ENCODE data around the gene ABCC1. TPM values are rescaled to one million over a fixed set of nuclear protein-coding genes. Genes with fewer than 3 reads are reported as not detected.

ABCC1 gene
- polyA plus RNA-seq, 1 experiment: 69.7 TPM

- DNase-seq (ENCODE audit: low read depth, low spot score): peak; percentile 51
- TF ChIP-seq CTCF (IDR thresholded peaks at IDR 0.05; ENCODE audit: low read depth, low read length): peak; percentile 53
- no peaks in the 10 kb centered on the region; the same call in 1 of the 2 replicates for H3K9me3 ChIP-seq (ENCODE audit: control insufficient read depth, insufficient read depth, low read length)
- ChIA-PET POLR2A (interaction anchor here (0.6 to 1.3 kb wide), 4 partner anchors 15 to 88 kb away, joined by 3 to 5 read pairs (median 4); no protein-coding TSS in a partner anchor), CTCF (interaction anchor here (0.5 to 1.0 kb wide), 5 partner anchors 35 to 248 kb away, joined by 3 read pairs; no protein-coding TSS in a partner anchor)
- H3K4me3 ChIP-seq (ENCODE audit: low read depth, low read length): no peak overlapping the region
- H3K27ac ChIP-seq (ENCODE audit: low read depth, low read length): peak overlapping the region; percentile 82
- no peaks in the 10 kb centered on the region for H3K27me3 ChIP-seq (ENCODE audit: control insufficient read depth, insufficient read depth, low read length)
Observed at GRCh38 chr16:16096121-16096857, 146.9 kb downstream of the ABCC1 start.

- no peak overlapping the region for H3K4me3 ChIP-seq (ENCODE audit: low read depth, low read length)
- ChIA-PET POLR2A (interaction anchor here (0.6 to 1.3 kb wide), 5 partner anchors 16 to 87 kb away, joined by 3 to 5 read pairs (median 4); no protein-coding TSS in a partner anchor), CTCF (interaction anchor here (0.5 to 1.3 kb wide), 4 partner anchors 209 to 249 kb away, joined by 3 read pairs; no protein-coding TSS in a partner anchor)
- H3K9me3 ChIP-seq (ENCODE audit: control insufficient read depth, insufficient read depth, low read length): no peaks in the 10 kb centered on the region; the same call in 1 of the 2 replicates
- DNase-seq (ENCODE audit: low read depth, low spot score): no peak
- no peaks in the 10 kb centered on the region for H3K27me3 ChIP-seq (ENCODE audit: control insufficient read depth, insufficient read depth, low read length)
- TF ChIP-seq CTCF (IDR thresholded peaks at IDR 0.05; ENCODE audit: low read depth, low read length): no peak
- H3K27ac ChIP-seq (ENCODE audit: low read depth, low read length): peak overlapping the region; percentile 82
Observed at GRCh38 chr16:16096858-16097213, 147.4 kb downstream of the ABCC1 start.

GRCh38 chr16:16099320-16099719, 149.9 kb downstream of the ABCC1 start:
- no peaks in the 10 kb centered on the region for H3K27me3 ChIP-seq (ENCODE audit: control insufficient read depth, insufficient read depth, low read length)
- ChIA-PET POLR2A (no interaction called here), CTCF (no interaction called here)
- H3K4me3 ChIP-seq (ENCODE audit: low read depth, low read length): no peak overlapping the region
- no peaks in the 10 kb centered on the region; the same call in 1 of the 2 replicates for H3K9me3 ChIP-seq (ENCODE audit: control insufficient read depth, insufficient read depth, low read length)
- no peak overlapping the region for H3K27ac ChIP-seq (ENCODE audit: low read depth, low read length)
- TF ChIP-seq CTCF (IDR thresholded peaks at IDR 0.05; ENCODE audit: low read depth, low read length): no peak
- DNase-seq (ENCODE audit: low read depth, low spot score): no peak

- CTCF ChIA-PET: no interaction called here
- no peak for DNase-seq (ENCODE audit: low read depth, low spot score)
- Histone ChIP-seq H3K27ac (ENCODE audit: low read depth, low read length) (no peak overlapping the region), H3K4me3 (ENCODE audit: low read depth, low read length) (no peak overlapping the region), H3K9me3 (ENCODE audit: control insufficient read depth, insufficient read depth, low read length) (no peaks in the 10 kb centered on the region; the same call in 1 of the 2 replicates), H3K27me3 (ENCODE audit: control insufficient read depth, insufficient read depth, low read length) (no peaks in the 10 kb centered on the region)
- no peak for TF ChIP-seq CTCF (IDR thresholded peaks at IDR 0.05; ENCODE audit: low read depth, low read length)
- POLR2A ChIA-PET: interaction anchor here (0.6 to 0.7 kb wide), 2 partner anchors 23 to 29 kb away, joined by 3 read pairs; no protein-coding TSS in a partner anchor
Observed at GRCh38 chr16:16100631-16101030, 151.2 kb downstream of the ABCC1 start.

- no peak for TF ChIP-seq CTCF (IDR thresholded peaks at IDR 0.05; ENCODE audit: low read depth, low read length)
- Histone ChIP-seq H3K27ac (ENCODE audit: low read depth, low read length) (no peak overlapping the region), H3K27me3 (ENCODE audit: control insufficient read depth, insufficient read depth, low read length) (no peaks in the 10 kb centered on the region), H3K9me3 (ENCODE audit: control insufficient read depth, insufficient read depth, low read length) (no peaks in the 10 kb centered on the region; the same call in 1 of the 2 replicates), H3K4me3 (ENCODE audit: low read depth, low read length) (no peak overlapping the region)
- ChIA-PET POLR2A (no interaction called here), CTCF (no interaction called here)
- DNase-seq (ENCODE audit: low read depth, low spot score): no peak
Observed at GRCh38 chr16:16101585-16101984, 152.2 kb downstream of the ABCC1 start.

All from AG04450 (cell line).